Epidermal melanocyte (primary cell): ENCODE data around the gene IFIT1B.
A peak's percentile ranks its signal among the peaks of the same experiment; 100 is the strongest.
"Not testable (repeated sequence)": the region's sequence is repeated elsewhere in the genome, so short reads cannot be mapped to it uniquely, and the experiment has no call there.

Source experiments
- DNase-seq: peaks from one replicate; pipeline ENCODE4 v3.0.0; 2011; ENCODE audit warnings: low spot score; ENCODE audit not compliant: insufficient read length

IFIT1B gene

GRCh38 chr10:89379103-89379502 lies 1.2 kb downstream of the IFIT1B start:
- DNase-seq = no peak

- DNase-seq = no peak
Observed at GRCh38 chr10:89382757-89383156, 4.9 kb downstream of the IFIT1B start.

- no peak for DNase-seq
Observed at GRCh38 chr10:89384474-89385340, 6.9 kb downstream of the IFIT1B start.

- DNase-seq = no peak
Observed at GRCh38 chr10:89388806-89389205, 10.9 kb downstream of the IFIT1B start.

GRCh38 chr10:89389254-89389653 lies 11.4 kb downstream of the IFIT1B start:
- DNase-seq = no peak

GRCh38 chr10:89390476-89391225 lies 12.8 kb downstream of the IFIT1B start:
- no peak for DNase-seq

- DNase-seq = not testable (repeated sequence)
Observed at GRCh38 chr10:89391226-89391576, 13.3 kb downstream of the IFIT1B start.

GRCh38 chr10:89391907-89392756 lies 14.3 kb downstream of the IFIT1B start, which contains the start of gene IFIT1:
TSS of gene IFIT1 (plus strand) at chr10:89392623. CDS start at chr10:89392713, 90 bp downstream.
- DNase-seq = peak; percentile 71

GRCh38 chr10:89392974-89393373 lies 15.1 kb downstream of the IFIT1B start:
- DNase-seq = peak; percentile 18

GRCh38 chr10:89393898-89394297 lies 16.0 kb downstream of the IFIT1B start:
- DNase-seq = no peak

GRCh38 chr10:89395141-89395540 lies 17.3 kb downstream of the IFIT1B start:
- no peak for DNase-seq

GRCh38 chr10:89398003-89398749 lies 20.3 kb downstream of the IFIT1B start:
- no peak for DNase-seq

GRCh38 chr10:89399956-89400355 lies 22.1 kb downstream of the IFIT1B start:
- DNase-seq = no peak

GRCh38 chr10:89403043-89403442 lies 25.2 kb downstream of the IFIT1B start:
- no peak for DNase-seq

- DNase-seq = no peak
Observed at GRCh38 chr10:89404104-89405047, 26.5 kb downstream of the IFIT1B start.

- DNase-seq = not testable (repeated sequence)
Observed at GRCh38 chr10:89406178-89406577, 28.3 kb downstream of the IFIT1B start.

GRCh38 chr10:89407792-89408191 lies 29.9 kb downstream of the IFIT1B start:
- DNase-seq = not testable (repeated sequence)

GRCh38 chr10:89409282-89409681 lies 31.4 kb downstream of the IFIT1B start:
- DNase-seq = not testable (repeated sequence)

- DNase-seq = not testable (repeated sequence)
Observed at GRCh38 chr10:89410551-89410950, 32.7 kb downstream of the IFIT1B start.

- DNase-seq = not testable (repeated sequence)
Observed at GRCh38 chr10:89411135-89411534, 33.3 kb downstream of the IFIT1B start.
